Mesodermal cell (in vitro differentiated cells): Measurements from ENCODE around the gene GGTA1.
"Not testable (repeated sequence)": the region's sequence is repeated elsewhere in the genome, so short reads cannot be mapped to it uniquely, and the experiment has no call there.

ENCODE experiments used
- H3K27ac ChIP-seq: 2 replicates; pipeline ENCODE4 v1.7.0; 2013; ENCODE audit warnings: mild to moderate bottlenecking, low read depth, low read length, moderate library complexity; ENCODE audit not compliant: severe bottlenecking
- H3K36me3 ChIP-seq: 2 replicates; pipeline ENCODE4 v1.7.1; 2013; ENCODE audit warnings: mild to moderate bottlenecking, low read length, moderate library complexity; ENCODE audit not compliant: control insufficient read depth, insufficient read depth
- H3K4me1 ChIP-seq: one replicate; pipeline ENCODE4 v1.7.1; 2013; ENCODE audit warnings: mild to moderate bottlenecking, low read length; ENCODE audit not compliant: insufficient read depth, control insufficient read depth, poor library complexity, severe bottlenecking
- H3K4me3 ChIP-seq: 2 replicates; pipeline ENCODE4 v1.7.0; 2013; ENCODE audit warnings: low read length, control low read depth, mild to moderate bottlenecking; ENCODE audit not compliant: insufficient read depth, poor library complexity, severe bottlenecking; ENCODE audit errors: extremely low read depth
- H3K9me3 ChIP-seq: 2 replicates; pipeline ENCODE4 v1.7.1; 2013; ENCODE audit warnings: mild to moderate bottlenecking, low read length, moderate library complexity; ENCODE audit not compliant: control insufficient read depth
- WGBS, 2 experiments: methylation state at CpG; one replicate each; pipeline ENCODE4 v1.1.5; 2013; ENCODE audit warnings: missing lambda C conversion rate in 2 of 2; ENCODE audit not compliant: insufficient coverage in 2 of 2; 5-methylcytosine and 5-hydroxymethylcytosine counted together

Gene GGTA1

GRCh38 chr9:121458449-121458848 is 41.2 kb downstream of the GGTA1 start:
- WGBS, 2 experiments, result 83 to 100% methylated on average over 1 to 2 of the region's 4 CpGs
- H3K27ac ChIP-seq, H3K4me1 ChIP-seq, H3K4me3 ChIP-seq, H3K9me3 ChIP-seq, H3K36me3 ChIP-seq: not testable (repeated sequence)

- H3K4me1 ChIP-seq, result no peaks in the 10 kb centered on the region
- no peaks in the 10 kb centered on the region for H3K9me3 ChIP-seq
- 78 to 96% methylated on average over 3 to 5 of the region's 8 CpGs for WGBS, 2 experiments
Measured at GRCh38 chr9:121455527-121456239, 44.0 kb downstream of the GGTA1 start.

GRCh38 chr9:121454972-121455371 is 44.7 kb downstream of the GGTA1 start:
- no peaks in the 10 kb centered on the region for H3K36me3 ChIP-seq
- no peaks in the 10 kb centered on the region for H3K4me1 ChIP-seq
- H3K4me3 ChIP-seq, result no peak overlapping the region
- WGBS, 2 experiments, result no CpG with 5 or more reads among the region's 3 CpGs
- no peak overlapping the region for H3K27ac ChIP-seq
- no peaks in the 10 kb centered on the region for H3K9me3 ChIP-seq

More at GRCh38 chr9:121455527-121456239, 44.0 kb downstream of the GGTA1 start:
- H3K36me3 ChIP-seq, result no peaks in the 10 kb centered on the region
- no peak overlapping the region for H3K27ac ChIP-seq
- H3K4me3 ChIP-seq, result no peak overlapping the region

GRCh38 chr9:121453232-121453892 is 46.3 kb downstream of the GGTA1 start:
- Histone ChIP-seq H3K9me3 (no peaks in the 10 kb centered on the region), H3K4me1 (no peaks in the 10 kb centered on the region), H3K27ac (no peak overlapping the region), H3K36me3 (no peaks in the 10 kb centered on the region), H3K4me3 (no peak overlapping the region)
- 62 to 76% methylated on average over 6 to 9 of the region's 9 CpGs for WGBS, 2 experiments

GRCh38 chr9:121452085-121452484 is 47.6 kb downstream of the GGTA1 start:
- H3K9me3 ChIP-seq, result no peaks in the 10 kb centered on the region
- WGBS, 2 experiments, result 71 to 90% methylated on average over 1 to 3 of the region's 6 CpGs
- H3K4me3 ChIP-seq, result no peak overlapping the region
- no peaks in the 10 kb centered on the region for H3K4me1 ChIP-seq
- H3K36me3 ChIP-seq, result no peaks in the 10 kb centered on the region
- no peak overlapping the region for H3K27ac ChIP-seq

GRCh38 chr9:121451586-121451985 is 48.1 kb downstream of the GGTA1 start:
- Histone ChIP-seq H3K36me3 (no peaks in the 10 kb centered on the region), H3K4me1 (no peaks in the 10 kb centered on the region), H3K9me3 (no peaks in the 10 kb centered on the region), H3K27ac (no peak overlapping the region), H3K4me3 (no peak overlapping the region)
- WGBS, 2 experiments, result 63 to 79% methylated on average over 2 of the region's 2 CpGs

- WGBS, 2 experiments, result 88 to 94% methylated on average over 1 to 2 of the region's 3 CpGs
- Histone ChIP-seq H3K27ac (no peak overlapping the region), H3K4me3 (no peak overlapping the region), H3K4me1 (no peaks in the 10 kb centered on the region), H3K36me3 (no peaks in the 10 kb centered on the region), H3K9me3 (no peaks in the 10 kb centered on the region)
Measured at GRCh38 chr9:121450241-121450640, 49.4 kb downstream of the GGTA1 start.

GRCh38 chr9:121449786-121450185 is 49.9 kb downstream of the GGTA1 start:
- H3K27ac ChIP-seq, result no peak overlapping the region
- H3K4me3 ChIP-seq, result no peak overlapping the region
- H3K4me1 ChIP-seq, result no peaks in the 10 kb centered on the region
- H3K36me3 ChIP-seq, result no peaks in the 10 kb centered on the region
- H3K9me3 ChIP-seq, result no peaks in the 10 kb centered on the region
- 60 to 90% methylated on average over 1 to 2 of the region's 2 CpGs for WGBS, 2 experiments

GRCh38 chr9:121447321-121447834 is 52.3 kb downstream of the GGTA1 start:
- 85 to 100% methylated on average over 3 to 4 of the region's 6 CpGs for WGBS, 2 experiments
- no peaks in the 10 kb centered on the region for H3K4me1 ChIP-seq
- no peak overlapping the region for H3K27ac ChIP-seq
- H3K9me3 ChIP-seq, result no peaks in the 10 kb centered on the region
- H3K4me3 ChIP-seq, result no peak overlapping the region
- H3K36me3 ChIP-seq, result no peaks in the 10 kb centered on the region

- WGBS, 2 experiments, result 80 to 100% methylated on average over 2 to 3 of the region's 3 CpGs
- no peak overlapping the region for H3K27ac ChIP-seq
- H3K36me3 ChIP-seq, result no peaks in the 10 kb centered on the region
- H3K4me3 ChIP-seq, result no peak overlapping the region
- no peaks in the 10 kb centered on the region for H3K4me1 ChIP-seq
- no peaks in the 10 kb centered on the region for H3K9me3 ChIP-seq
Measured at GRCh38 chr9:121445986-121446385, 53.7 kb downstream of the GGTA1 start.

GRCh38 chr9:121443981-121444380 is 55.7 kb downstream of the GGTA1 start:
- no peak overlapping the region for H3K27ac ChIP-seq
- WGBS, 2 experiments, result 93 to 100% methylated on average over 1 to 4 of the region's 7 CpGs
- peaks cover 13% of the 10 kb centered on the region for H3K4me1 ChIP-seq
- no peaks in the 10 kb centered on the region for H3K36me3 ChIP-seq
- H3K4me3 ChIP-seq, result no peak overlapping the region
- no peaks in the 10 kb centered on the region for H3K9me3 ChIP-seq
